Gastroesophageal sphincter (tissue), 3 donors: Measurements from ENCODE around the gene MMADHC.

Source experiments
- CTCF ChIP-seq, 4 experiments: fragments of 200-600 bp in 2 of 4; fragments of 450-650 bp in 2 of 4; sonication (generic) in 1 of 4; IDR thresholded peaks; one replicate each; pipeline ENCODE4 v1.5.1; 2017 to 2019; ENCODE audit warnings: antibody characterized with exemption in 4 of 4, mild to moderate bottlenecking in 2 of 4, moderate library complexity in 2 of 4
- EP300 ChIP-seq: sonication (generic); formaldehyde crosslinking; IDR thresholded peaks from one replicate; pipeline ENCODE4 v1.6.1; 2017; ENCODE audit warnings: antibody characterized with exemption, mild to moderate bottlenecking
- POLR2A ChIP-seq, 2 donors: fragments of 450-650 bp; IDR thresholded peaks; one replicate each; pipeline ENCODE4 v1.6.1; 2017; ENCODE audit warnings: antibody characterized with exemption in 2 of 2, mild to moderate bottlenecking in 2 of 2, moderate library complexity in 1 of 2
- POLR2AphosphoS5 ChIP-seq: sonication (generic); formaldehyde crosslinking; IDR thresholded peaks from one replicate; pipeline ENCODE4 v1.6.1; 2017; ENCODE audit warnings: antibody characterized with exemption

DNA sequence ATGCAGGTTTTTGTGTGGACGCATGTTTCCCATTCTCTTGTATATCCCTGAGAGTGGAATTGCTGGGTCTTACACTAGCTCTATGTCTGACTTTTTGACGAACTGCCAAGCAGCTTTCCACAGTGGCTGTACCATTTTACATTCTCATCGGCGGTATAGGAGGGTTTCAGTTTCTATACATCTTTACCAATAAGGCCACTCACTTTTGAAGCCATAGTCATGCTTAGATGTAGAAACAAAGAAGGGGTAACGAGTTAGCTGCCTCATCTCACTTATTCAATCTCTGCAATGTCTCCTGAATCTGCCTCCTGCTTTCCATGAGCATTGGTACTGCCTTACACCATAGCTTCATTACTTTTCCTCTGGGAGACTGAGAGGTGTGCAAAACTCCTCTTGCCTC is 47.4 kb downstream of the MMADHC start:
- TF ChIP-seq CTCF (IDR thresholded peaks at IDR 0.05): no peak
- no peak for TF ChIP-seq POLR2AphosphoS5
- no peak for TF ChIP-seq POLR2A (IDR thresholded peaks at IDR 0.05)
- TF ChIP-seq EP300: no peak
